Activated naive CD8-positive, alpha-beta T cell treated with anti-CD3 and anti-CD28 coated beads for 36 hours (primary cell): ENCODE data around the gene RIIAD1. TPM values are rescaled to one million over a fixed set of nuclear protein-coding genes. Genes with fewer than 3 reads are reported as not detected.

Experiments used
- DNase-seq: peaks from one replicate; pipeline ENCODE4 v3.0.0; 2021
- H3K27ac Mint-ChIP-seq: one replicate; pipeline ENCODE4 v1.8.0; 2022; ENCODE audit warnings: mild to moderate bottlenecking, moderate library complexity, mixed read lengths
- H3K27me3 Mint-ChIP-seq: one replicate; pipeline ENCODE4 v1.8.0; 2022; ENCODE audit warnings: mild to moderate bottlenecking, mixed read lengths
- H3K36me3 Mint-ChIP-seq: one replicate; pipeline ENCODE4 v1.8.0; 2021; ENCODE audit warnings: mild to moderate bottlenecking, mixed read lengths
- H3K4me1 Mint-ChIP-seq: one replicate; pipeline ENCODE4 v1.8.0; 2021; ENCODE audit warnings: mixed read lengths
- H3K4me3 Mint-ChIP-seq: one replicate; pipeline ENCODE4 v1.8.0; 2022; ENCODE audit warnings: mild to moderate bottlenecking, moderate library complexity, mixed read lengths
- H3K9me3 Mint-ChIP-seq: one replicate; pipeline ENCODE4 v1.8.0; 2022; ENCODE audit warnings: mixed read lengths
- total RNA-seq, 2 experiments: library from RNA; stranded (reverse); gene quantifications; one replicate each; pipeline ENCODE4 v1.2.3, GENCODE V29; 2021

Gene RIIAD1
- total RNA-seq, 2 experiments from 2014 or later, result not detected

DNA sequence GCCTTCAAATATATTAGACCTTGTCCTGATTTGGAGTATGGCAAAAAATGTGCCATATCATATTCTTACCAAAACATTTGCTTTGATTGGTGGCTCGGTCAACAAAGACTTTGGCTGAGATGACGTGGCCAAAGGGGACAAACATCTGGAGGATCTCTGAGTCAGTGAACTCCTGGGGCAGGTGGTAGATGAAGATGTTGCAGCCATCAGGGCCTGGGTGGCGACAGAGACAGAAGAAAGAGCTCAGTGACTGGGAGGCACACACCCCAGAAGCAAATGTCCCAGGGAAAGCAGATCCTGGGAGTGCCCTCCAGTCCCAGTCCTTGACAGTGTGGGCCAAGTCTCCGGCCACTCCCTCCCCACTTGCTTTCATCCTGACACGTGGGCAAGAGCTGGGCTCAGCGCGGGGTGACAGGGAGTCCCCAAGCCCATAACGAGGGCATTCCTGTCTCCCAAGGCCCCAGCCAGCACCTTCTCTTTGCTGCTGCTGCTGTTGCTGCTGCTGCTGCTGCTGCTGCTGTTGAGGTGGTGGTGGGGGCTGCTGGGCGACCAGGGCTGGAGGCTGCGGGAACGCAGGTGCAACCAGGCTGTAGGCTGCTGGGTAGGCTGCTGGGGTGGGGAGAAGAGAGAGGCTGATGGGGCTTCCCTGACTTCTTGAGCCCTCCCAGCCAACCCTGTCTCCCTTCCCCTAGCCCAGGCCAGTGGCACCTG is 15.4 kb upstream of the RIIAD1 start:
- peaks cover 7% of the 10 kb centered on the region for H3K27me3 Mint-ChIP-seq
- no peaks in the 10 kb centered on the region for H3K9me3 Mint-ChIP-seq
- no peaks in the 10 kb centered on the region for H3K4me1 Mint-ChIP-seq
- no peak overlapping the region for H3K27ac Mint-ChIP-seq
- no peak overlapping the region for H3K4me3 Mint-ChIP-seq
- H3K36me3 Mint-ChIP-seq, result no peaks in the 10 kb centered on the region
- no peak for DNase-seq

GRCh38 chr1:151706464-151707415 is 14.6 kb upstream of the RIIAD1 start:
- H3K4me1 Mint-ChIP-seq, result no peaks in the 10 kb centered on the region
- no peak overlapping the region for H3K4me3 Mint-ChIP-seq
- peaks cover 7% of the 10 kb centered on the region for H3K27me3 Mint-ChIP-seq

GRCh38 chr1:151707541-151708065 is 13.7 kb upstream of the RIIAD1 start:
- no peak for DNase-seq

More at GRCh38 chr1:151706464-151707415, 14.6 kb upstream of the RIIAD1 start:
- no peaks in the 10 kb centered on the region for H3K9me3 Mint-ChIP-seq
- no peak for DNase-seq
- no peaks in the 10 kb centered on the region for H3K36me3 Mint-ChIP-seq
- H3K27ac Mint-ChIP-seq, result no peak overlapping the region

DNA sequence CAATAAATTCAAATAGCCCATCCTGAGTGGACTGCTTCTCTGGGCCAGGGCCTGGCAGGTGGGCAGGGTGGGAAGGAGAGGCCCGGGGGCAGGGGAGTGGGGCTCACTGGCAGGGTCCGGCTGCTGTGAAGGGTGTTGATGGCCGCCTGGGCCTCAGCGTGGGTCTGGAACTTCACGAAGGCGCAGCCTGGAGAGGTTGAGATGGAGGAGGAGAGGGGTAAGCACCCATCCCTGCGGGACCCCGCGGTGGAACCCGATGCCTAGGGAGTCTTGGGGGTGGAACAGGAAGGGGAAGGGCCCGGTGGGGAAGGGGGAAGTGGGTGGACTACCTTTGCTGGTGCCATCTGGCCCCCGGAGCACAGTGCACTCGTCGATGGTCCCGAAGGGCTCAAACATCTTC is 12.4 kb upstream of the RIIAD1 start:
- Mint-ChIP-seq H3K27me3 (peaks cover 8% of the 10 kb centered on the region), H3K9me3 (no peaks in the 10 kb centered on the region), H3K27ac (no peak overlapping the region), H3K4me3 (no peak overlapping the region), H3K4me1 (no peaks in the 10 kb centered on the region), H3K36me3 (no peaks in the 10 kb centered on the region)
- no peak for DNase-seq

More at GRCh38 chr1:151707541-151708065, 13.7 kb upstream of the RIIAD1 start:
- H3K36me3 Mint-ChIP-seq, result no peaks in the 10 kb centered on the region
- no peak overlapping the region for H3K27ac Mint-ChIP-seq
- no peaks in the 10 kb centered on the region for H3K4me1 Mint-ChIP-seq
- H3K27me3 Mint-ChIP-seq, result peaks cover 7% of the 10 kb centered on the region
- no peaks in the 10 kb centered on the region for H3K9me3 Mint-ChIP-seq
- no peak overlapping the region for H3K4me3 Mint-ChIP-seq

- Mint-ChIP-seq H3K27me3 (peaks cover 21% of the 10 kb centered on the region), H3K9me3 (no peaks in the 10 kb centered on the region), H3K36me3 (no peaks in the 10 kb centered on the region), H3K4me3 (no peak overlapping the region), H3K4me1 (no peaks in the 10 kb centered on the region), H3K27ac (no peak overlapping the region)
- DNase-seq, result peak; percentile 52
Observed at GRCh38 chr1:151710187-151710840, 11.0 kb upstream of the RIIAD1 start.

- H3K36me3 Mint-ChIP-seq, result no peaks in the 10 kb centered on the region
Observed at GRCh38 chr1:151711044-151711800, 10.1 kb upstream of the RIIAD1 start.

DNA sequence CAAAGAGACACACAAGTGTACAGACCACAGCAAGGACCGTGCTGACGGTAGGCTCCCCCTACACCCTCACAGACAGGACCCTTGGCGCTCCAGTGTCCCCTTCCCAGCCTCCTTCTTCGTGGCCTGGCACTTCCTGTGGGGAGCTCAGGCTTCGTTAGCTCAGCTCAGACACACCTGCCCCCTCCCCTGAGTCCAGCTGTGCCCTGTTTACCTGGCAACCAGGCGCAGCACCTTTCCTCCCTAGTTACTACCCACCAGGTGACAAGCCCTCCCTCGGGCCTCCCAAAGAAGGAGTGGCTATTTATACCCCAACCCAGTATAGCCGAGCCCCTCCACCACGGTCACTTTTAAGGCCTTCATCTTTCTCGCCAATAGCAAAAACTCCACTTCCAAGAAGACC is 9.4 kb upstream of the RIIAD1 start:
- no peaks in the 10 kb centered on the region for H3K36me3 Mint-ChIP-seq
- peaks cover 36% of the 10 kb centered on the region for H3K27me3 Mint-ChIP-seq
- H3K4me3 Mint-ChIP-seq, result no peak overlapping the region
- DNase-seq, result no peak
- H3K27ac Mint-ChIP-seq, result no peak overlapping the region
- peaks cover 3% of the 10 kb centered on the region for H3K4me1 Mint-ChIP-seq
- no peaks in the 10 kb centered on the region for H3K9me3 Mint-ChIP-seq

More at GRCh38 chr1:151711044-151711800, 10.1 kb upstream of the RIIAD1 start:
- Mint-ChIP-seq H3K4me1 (no peaks in the 10 kb centered on the region), H3K27me3 (peaks cover 30% of the 10 kb centered on the region), H3K27ac (no peak overlapping the region), H3K9me3 (no peaks in the 10 kb centered on the region), H3K4me3 (no peak overlapping the region)
- no peak for DNase-seq

DNA sequence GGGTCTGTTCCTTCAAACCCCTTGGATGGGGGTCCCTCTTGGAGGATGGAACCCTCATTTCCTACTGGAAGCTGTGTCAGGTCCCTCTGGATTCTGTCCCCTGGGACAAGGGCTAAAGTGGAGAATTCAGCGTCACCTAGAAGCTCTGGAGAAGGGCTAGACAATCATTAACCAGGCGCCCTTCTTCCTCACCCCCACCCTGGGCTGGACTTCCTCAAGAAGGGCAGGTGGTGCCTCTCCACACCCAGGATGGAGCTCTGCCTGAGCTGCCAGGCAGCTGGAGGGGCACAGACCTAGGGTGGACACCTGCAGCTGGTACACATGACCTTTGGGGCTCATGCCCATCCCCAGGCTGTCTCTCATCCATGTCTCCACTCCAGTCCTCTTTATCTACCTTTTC is 8.3 kb upstream of the RIIAD1 start:
- Mint-ChIP-seq H3K36me3 (no peaks in the 10 kb centered on the region), H3K9me3 (no peaks in the 10 kb centered on the region), H3K4me1 (peaks cover 5% of the 10 kb centered on the region), H3K27me3 (peaks cover 47% of the 10 kb centered on the region), H3K4me3 (no peak overlapping the region), H3K27ac (no peak overlapping the region)
- DNase-seq, result no peak

- Mint-ChIP-seq H3K36me3 (no peaks in the 10 kb centered on the region), H3K27me3 (peaks cover 54% of the 10 kb centered on the region), H3K4me3 (no peak overlapping the region), H3K4me1 (peaks cover 5% of the 10 kb centered on the region), H3K9me3 (no peaks in the 10 kb centered on the region), H3K27ac (no peak overlapping the region)
- no peak for DNase-seq
Observed at GRCh38 chr1:151713874-151714273, 7.4 kb upstream of the RIIAD1 start.

DNA sequence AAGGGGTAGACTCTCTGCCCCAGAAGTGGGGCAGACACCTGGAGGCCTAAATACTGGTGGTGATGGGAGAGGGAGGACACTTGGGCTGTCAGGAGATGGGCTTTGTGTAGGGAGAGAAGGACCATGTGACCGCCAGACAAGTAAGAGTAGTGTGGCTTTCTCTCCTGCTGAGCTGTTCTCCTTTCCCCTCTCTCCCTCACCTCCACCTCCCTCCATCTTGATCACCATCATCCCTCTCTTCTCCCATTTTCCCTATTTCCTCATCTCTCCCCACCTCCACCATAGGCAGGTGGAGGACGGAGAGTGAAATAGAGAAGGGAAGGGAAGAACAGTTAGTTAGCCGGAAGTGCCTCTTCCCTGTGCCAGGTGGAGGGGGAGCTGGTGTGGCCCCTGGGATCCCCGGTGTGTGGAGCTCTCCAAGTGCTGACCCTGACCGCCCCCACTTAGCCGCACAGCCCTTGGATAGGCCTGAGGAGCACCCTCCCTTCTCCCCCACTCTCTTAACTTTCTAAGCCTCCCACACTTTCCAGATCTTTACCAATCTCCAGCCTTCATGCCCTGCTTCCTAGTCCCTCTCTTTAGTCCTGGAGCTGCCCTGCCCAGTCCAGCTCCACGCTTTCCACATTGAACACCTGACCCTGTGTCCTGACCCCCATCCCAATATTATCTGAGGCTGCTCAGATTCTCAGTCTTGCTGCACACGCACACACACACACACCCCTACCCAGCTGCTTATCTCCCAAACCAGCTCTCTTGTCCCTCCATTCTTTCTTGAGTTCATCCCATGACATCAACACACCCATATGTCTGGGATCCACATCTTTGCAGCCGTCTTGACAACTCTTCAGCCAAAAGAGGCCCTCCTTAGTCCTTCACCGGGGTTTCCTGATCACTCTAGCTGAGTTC is 6.2 kb upstream of the RIIAD1 start:
- peaks cover 5% of the 10 kb centered on the region for H3K4me1 Mint-ChIP-seq
- DNase-seq, result no peak
- no peak overlapping the region for H3K27ac Mint-ChIP-seq
- no peaks in the 10 kb centered on the region for H3K9me3 Mint-ChIP-seq
- peaks cover 57% of the 10 kb centered on the region for H3K27me3 Mint-ChIP-seq
- no peaks in the 10 kb centered on the region for H3K36me3 Mint-ChIP-seq
- H3K4me3 Mint-ChIP-seq, result no peak overlapping the region

- Mint-ChIP-seq H3K27ac (no peak overlapping the region), H3K4me3 (no peak overlapping the region), H3K4me1 (peaks cover 13% of the 10 kb centered on the region), H3K36me3 (no peaks in the 10 kb centered on the region), H3K27me3 (peaks cover 63% of the 10 kb centered on the region), H3K9me3 (no peaks in the 10 kb centered on the region)
- no peak for DNase-seq
Observed at GRCh38 chr1:151715726-151716404, 5.5 kb upstream of the RIIAD1 start.

DNA sequence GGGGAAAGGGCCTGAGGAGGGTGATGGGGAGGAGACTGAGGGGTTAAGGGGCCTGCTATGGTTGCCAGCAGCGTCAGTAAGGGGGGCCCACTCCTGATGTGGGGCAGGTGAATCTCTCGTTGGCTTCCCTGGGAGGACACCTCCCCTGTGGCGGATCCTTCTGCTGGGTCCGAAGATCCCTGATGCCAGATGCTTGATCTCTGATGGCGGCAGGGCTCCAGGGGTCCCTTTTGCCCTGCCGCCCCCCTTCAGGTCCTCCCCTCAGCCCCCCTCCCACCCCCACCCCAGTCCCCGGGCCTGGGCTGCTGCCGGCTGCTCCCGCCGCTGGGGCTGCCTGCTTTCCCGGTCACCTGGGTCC is 4.9 kb upstream of the RIIAD1 start:
- no peaks in the 10 kb centered on the region for H3K9me3 Mint-ChIP-seq
- no peak for DNase-seq
- no peaks in the 10 kb centered on the region for H3K36me3 Mint-ChIP-seq
- H3K27ac Mint-ChIP-seq, result no peak overlapping the region
- peaks cover 65% of the 10 kb centered on the region for H3K27me3 Mint-ChIP-seq
- no peak overlapping the region for H3K4me3 Mint-ChIP-seq
- peaks cover 14% of the 10 kb centered on the region for H3K4me1 Mint-ChIP-seq
